ENCODE results near the gene ADAM21.
A peak's percentile ranks its signal among the peaks of the same experiment; 100 is the strongest.
"Not testable (repeated sequence)": the region's sequence is repeated elsewhere in the genome, so short reads cannot be mapped to it uniquely, and the experiment has no call there.

The ADAM21 gene

GRCh38 chr14:70451874-70452273 is at the start of gene ADAM21:
Gene ADAM21, plus strand, starts transcription at chr14:70452174. Its CDS starts 5,326 bp downstream, at chr14:70457500.
- Mint-ChIP-seq H3K27ac (no peak within 1 kb of the TSS), H3K36me3 (no peaks in the 10 kb centered on the region), H3K4me3 (no peak within 1 kb of the TSS), H3K27me3 (no peaks in the 10 kb centered on the region), H3K4me1 (no peaks in the 10 kb centered on the region), H3K9me3 (no peaks in the 10 kb centered on the region)
- ATAC-seq (ENCODE audit: low read depth), result no peak
- no peak for DNase-seq (ENCODE audit: low spot score in 2 of 2)

- not testable (repeated sequence) for DNase-seq (ENCODE audit: low spot score in 2 of 2); H3K4me1 Mint-ChIP-seq; H3K9me3 Mint-ChIP-seq; ATAC-seq (ENCODE audit: low read depth); H3K4me3 Mint-ChIP-seq; H3K27me3 Mint-ChIP-seq; H3K27ac Mint-ChIP-seq
- H3K36me3 Mint-ChIP-seq, result peaks cover 17% of the 10 kb centered on the region
Measured at GRCh38 chr14:70403335-70403734, 48.6 kb upstream of the ADAM21 start.

- ATAC-seq (ENCODE audit: low read depth); H3K27me3 Mint-ChIP-seq; H3K27ac Mint-ChIP-seq; H3K9me3 Mint-ChIP-seq; H3K4me3 Mint-ChIP-seq; DNase-seq (ENCODE audit: low spot score in 2 of 2): not testable (repeated sequence)
- Mint-ChIP-seq H3K4me1 (peaks cover 19% of the 10 kb centered on the region), H3K36me3 (peaks cover 20% of the 10 kb centered on the region)
Measured at GRCh38 chr14:70406216-70406615, 45.8 kb upstream of the ADAM21 start.

- ATAC-seq (ENCODE audit: low read depth) (no peak), DNase-seq (ENCODE audit: low spot score in 2 of 2) (no peak)
- H3K9me3 Mint-ChIP-seq, result no peaks in the 10 kb centered on the region
- no peak overlapping the region for H3K4me3 Mint-ChIP-seq
- H3K4me1 Mint-ChIP-seq, result peaks cover 25% of the 10 kb centered on the region
- peaks cover 21% of the 10 kb centered on the region for H3K36me3 Mint-ChIP-seq
- no peak overlapping the region for H3K27ac Mint-ChIP-seq
- H3K27me3 Mint-ChIP-seq, result no peaks in the 10 kb centered on the region
Measured at GRCh38 chr14:70407621-70408020, 44.4 kb upstream of the ADAM21 start.

GRCh38 chr14:70415788-70416187 is 36.2 kb upstream of the ADAM21 start:
- no peaks in the 10 kb centered on the region for H3K9me3 Mint-ChIP-seq
- DNase-seq (ENCODE audit: low spot score in 2 of 2) (no peak), ATAC-seq (ENCODE audit: low read depth) (no peak)
- peak overlapping the region; percentile 84 for H3K4me3 Mint-ChIP-seq
- peaks cover 29% of the 10 kb centered on the region for H3K4me1 Mint-ChIP-seq
- H3K36me3 Mint-ChIP-seq, result peaks cover 8% of the 10 kb centered on the region
- H3K27me3 Mint-ChIP-seq, result no peaks in the 10 kb centered on the region
- H3K27ac Mint-ChIP-seq, result peak overlapping the region; percentile 75

GRCh38 chr14:70416338-70416724 is 35.6 kb upstream of the ADAM21 start:
- H3K27ac Mint-ChIP-seq, result peak overlapping the region; percentile 86
- no peaks in the 10 kb centered on the region for H3K27me3 Mint-ChIP-seq
- H3K4me1 Mint-ChIP-seq, result peaks cover 27% of the 10 kb centered on the region
- ATAC-seq (ENCODE audit: low read depth) (peak; percentile 13), DNase-seq (ENCODE audit: low spot score in 2 of 2) (no peak)
- peak overlapping the region; percentile 94 for H3K4me3 Mint-ChIP-seq
- H3K36me3 Mint-ChIP-seq, result peaks cover 8% of the 10 kb centered on the region
- H3K9me3 Mint-ChIP-seq, result no peaks in the 10 kb centered on the region

GRCh38 chr14:70416725-70417349 is 35.1 kb upstream of the ADAM21 start, which contains the start of gene SYNJ2BP:
Gene SYNJ2BP, minus strand, starts transcription at chr14:70417090. Its CDS starts 127 bp downstream, at chr14:70416963.
- peak within 1 kb of the TSS; percentile 94 for H3K4me3 Mint-ChIP-seq
- peaks cover 4% of the 10 kb centered on the region for H3K36me3 Mint-ChIP-seq
- H3K9me3 Mint-ChIP-seq, result no peaks in the 10 kb centered on the region
- peaks cover 2% of the 10 kb centered on the region for H3K27me3 Mint-ChIP-seq
- DNase-seq (ENCODE audit: low spot score in 2 of 2) (peak; percentile 10 to 39), ATAC-seq (ENCODE audit: low read depth) (peak; percentile 89)
- H3K27ac Mint-ChIP-seq, result peak within 1 kb of the TSS; percentile 86
- peaks cover 22% of the 10 kb centered on the region for H3K4me1 Mint-ChIP-seq

GRCh38 chr14:70419270-70419931 is 32.6 kb upstream of the ADAM21 start:
- not testable (repeated sequence) for H3K27ac Mint-ChIP-seq; H3K4me3 Mint-ChIP-seq; H3K27me3 Mint-ChIP-seq; H3K36me3 Mint-ChIP-seq; DNase-seq (ENCODE audit: low spot score in 2 of 2); ATAC-seq (ENCODE audit: low read depth); H3K9me3 Mint-ChIP-seq
- peaks cover 17% of the 10 kb centered on the region for H3K4me1 Mint-ChIP-seq

GRCh38 chr14:70422538-70422937 is 29.4 kb upstream of the ADAM21 start:
- no peaks in the 10 kb centered on the region for H3K4me1 Mint-ChIP-seq
- peaks cover 6% of the 10 kb centered on the region for H3K27me3 Mint-ChIP-seq

GRCh38 chr14:70425354-70425753 is 26.6 kb upstream of the ADAM21 start:
- DNase-seq (ENCODE audit: low spot score in 2 of 2), result no peak
- peaks cover 11% of the 10 kb centered on the region for H3K27me3 Mint-ChIP-seq
- H3K27ac Mint-ChIP-seq, result no peak overlapping the region
- H3K4me1 Mint-ChIP-seq, result no peaks in the 10 kb centered on the region
- H3K4me3 Mint-ChIP-seq, result no peak overlapping the region
- H3K36me3 Mint-ChIP-seq, result no peaks in the 10 kb centered on the region
- peaks cover 3% of the 10 kb centered on the region for H3K9me3 Mint-ChIP-seq
- ATAC-seq (ENCODE audit: low read depth), result no peak

More at GRCh38 chr14:70422538-70422937, 29.4 kb upstream of the ADAM21 start:
- DNase-seq (ENCODE audit: low spot score in 2 of 2) (no peak), ATAC-seq (ENCODE audit: low read depth) (no peak)
- Mint-ChIP-seq H3K27ac (no peak overlapping the region), H3K4me3 (no peak overlapping the region), H3K36me3 (no peaks in the 10 kb centered on the region), H3K9me3 (no peaks in the 10 kb centered on the region)

- not testable (repeated sequence) for H3K4me3 Mint-ChIP-seq; H3K27ac Mint-ChIP-seq; ATAC-seq (ENCODE audit: low read depth); DNase-seq (ENCODE audit: low spot score in 2 of 2); H3K4me1 Mint-ChIP-seq; H3K9me3 Mint-ChIP-seq; H3K36me3 Mint-ChIP-seq
- H3K27me3 Mint-ChIP-seq, result peaks cover 11% of the 10 kb centered on the region
Measured at GRCh38 chr14:70426555-70426954, 25.4 kb upstream of the ADAM21 start.

- Mint-ChIP-seq H3K27me3 (peaks cover 16% of the 10 kb centered on the region), H3K9me3 (peaks cover 17% of the 10 kb centered on the region), H3K27ac (no peak overlapping the region), H3K36me3 (peaks cover 14% of the 10 kb centered on the region), H3K4me3 (no peak overlapping the region), H3K4me1 (no peaks in the 10 kb centered on the region)
- ATAC-seq (ENCODE audit: low read depth), result no peak
- DNase-seq (ENCODE audit: low spot score in 2 of 2), result no peak
Measured at GRCh38 chr14:70436867-70437266, 15.1 kb upstream of the ADAM21 start.

GRCh38 chr14:70441641-70442040 is 10.3 kb upstream of the ADAM21 start:
- H3K9me3 Mint-ChIP-seq, result peaks cover 12% of the 10 kb centered on the region
- ATAC-seq (ENCODE audit: low read depth) (no peak), DNase-seq (ENCODE audit: low spot score in 2 of 2) (no peak)
- peaks cover 8% of the 10 kb centered on the region for H3K36me3 Mint-ChIP-seq
- no peak overlapping the region for H3K4me3 Mint-ChIP-seq
- peaks cover 2% of the 10 kb centered on the region for H3K27me3 Mint-ChIP-seq
- H3K4me1 Mint-ChIP-seq, result no peaks in the 10 kb centered on the region
- H3K27ac Mint-ChIP-seq, result no peak overlapping the region

- Mint-ChIP-seq H3K4me1 (no peaks in the 10 kb centered on the region), H3K4me3 (no peak overlapping the region), H3K9me3 (peaks cover 9% of the 10 kb centered on the region), H3K27me3 (peaks cover 2% of the 10 kb centered on the region), H3K36me3 (peaks cover 8% of the 10 kb centered on the region), H3K27ac (no peak overlapping the region)
- DNase-seq (ENCODE audit: low spot score in 2 of 2), result no peak
- ATAC-seq (ENCODE audit: low read depth), result no peak
Measured at GRCh38 chr14:70442750-70443149, 9.2 kb upstream of the ADAM21 start.
